Retinal pigment epithelial cell (primary cell): ENCODE data around the gene TSPAN11.

Source experiments
- DNase-seq: peaks from one replicate; pipeline ENCODE4 v3.0.0-alpha.2; 2010; ENCODE audit warnings: low read depth
- H3K4me3 ChIP-seq: 2 replicates; pipeline ENCODE4 v1.5.1; 2011; ENCODE audit warnings: mild to moderate bottlenecking, low read length, control low read depth, moderate library complexity
- CTCF ChIP-seq: conservative IDR thresholded peaks from 2 replicates; pipeline ENCODE4 v1.5.1; 2011; ENCODE audit warnings: low read depth, low read length, control low read depth, inconsistent platforms

The TSPAN11 gene

GRCh38 chr12:31005256-31005943 is 78.9 kb downstream of the TSPAN11 start:
- TF ChIP-seq CTCF = no peak
- DNase-seq = no peak

DNA sequence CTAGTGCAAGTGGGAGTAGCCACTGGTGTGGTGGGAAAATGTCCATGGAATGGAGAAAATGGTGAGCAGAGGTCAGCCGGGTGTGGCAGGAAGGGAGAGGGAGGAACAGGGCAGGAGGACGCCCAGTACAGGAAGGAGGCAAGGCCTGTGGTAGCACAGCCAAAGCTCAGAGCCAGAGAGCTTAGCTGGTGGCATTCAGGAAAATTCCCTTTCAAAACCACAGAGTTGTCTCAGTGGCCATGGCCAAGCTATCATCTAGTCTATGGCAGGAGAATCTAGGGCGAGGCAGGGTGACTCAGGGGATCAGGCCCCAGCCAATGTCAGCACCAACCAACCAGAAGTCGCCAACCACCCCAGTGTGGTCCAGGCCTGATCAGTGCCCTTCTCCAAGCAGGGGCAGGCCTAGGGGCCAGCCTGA is 79.4 kb downstream of the TSPAN11 start:
- no peak for TF ChIP-seq CTCF
- no peak overlapping the region for H3K4me3 ChIP-seq
- peak; percentile 29 for DNase-seq

More at GRCh38 chr12:31005256-31005943, 78.9 kb downstream of the TSPAN11 start:
- no peak overlapping the region for H3K4me3 ChIP-seq

DNA sequence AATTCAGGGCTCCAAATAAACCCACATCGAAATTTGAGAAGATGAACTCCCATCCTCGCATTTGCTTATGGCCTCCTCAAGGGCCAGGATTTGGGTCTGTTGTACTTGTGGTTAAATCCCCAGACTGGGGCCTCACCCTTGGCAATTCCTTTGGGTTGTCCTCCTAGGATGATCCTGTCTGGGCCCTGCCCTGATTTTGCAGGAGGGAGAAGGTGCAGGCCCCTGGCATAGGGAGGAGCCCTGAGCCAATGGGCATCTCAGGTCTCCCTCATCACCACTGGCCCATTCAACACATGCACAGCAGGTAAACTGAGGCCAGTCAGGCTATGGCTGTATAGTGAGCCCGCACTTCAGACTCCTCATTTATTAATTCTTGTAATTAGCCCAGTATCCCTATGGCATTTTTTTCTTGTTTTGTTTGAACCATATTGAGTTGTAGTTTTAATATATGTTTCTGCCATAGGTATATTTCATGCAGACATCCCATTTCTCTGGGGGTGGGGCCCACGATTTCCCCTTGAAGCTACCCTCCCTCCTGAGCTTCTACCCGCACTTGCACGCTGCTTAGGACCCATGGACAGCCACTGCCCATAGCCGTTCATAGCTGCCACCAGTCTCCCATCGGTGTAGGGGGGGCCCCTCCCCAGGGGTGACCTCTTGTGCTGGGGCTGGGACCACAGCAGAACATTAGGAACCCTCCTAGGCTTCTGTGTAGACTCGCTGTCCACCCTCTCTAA is 80.0 kb downstream of the TSPAN11 start:
- TF ChIP-seq CTCF = no peak
- H3K4me3 ChIP-seq = no peak overlapping the region
- DNase-seq = no peak

DNA sequence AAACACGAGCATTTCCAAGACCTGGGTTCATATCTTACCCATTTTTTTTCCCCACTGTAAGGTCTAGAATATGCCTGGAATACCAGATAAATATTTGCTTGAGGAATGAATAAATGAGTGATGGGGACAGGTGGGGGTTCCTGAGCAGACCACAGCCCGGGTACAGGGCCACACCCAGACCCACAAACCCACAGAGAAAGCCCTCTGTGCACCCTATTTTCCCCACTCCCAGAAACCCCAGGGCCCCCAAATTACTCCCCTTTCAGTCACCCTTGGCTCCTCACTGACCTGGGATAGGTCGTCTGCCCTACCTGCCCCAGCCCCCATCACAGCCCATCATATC is 80.6 kb downstream of the TSPAN11 start:
- no peak for DNase-seq
- TF ChIP-seq CTCF = no peak
- H3K4me3 ChIP-seq = no peak overlapping the region

GRCh38 chr12:31007636-31008175 is 81.2 kb downstream of the TSPAN11 start:
- DNase-seq = no peak
- TF ChIP-seq CTCF = no peak
- H3K4me3 ChIP-seq = no peak overlapping the region

DNA sequence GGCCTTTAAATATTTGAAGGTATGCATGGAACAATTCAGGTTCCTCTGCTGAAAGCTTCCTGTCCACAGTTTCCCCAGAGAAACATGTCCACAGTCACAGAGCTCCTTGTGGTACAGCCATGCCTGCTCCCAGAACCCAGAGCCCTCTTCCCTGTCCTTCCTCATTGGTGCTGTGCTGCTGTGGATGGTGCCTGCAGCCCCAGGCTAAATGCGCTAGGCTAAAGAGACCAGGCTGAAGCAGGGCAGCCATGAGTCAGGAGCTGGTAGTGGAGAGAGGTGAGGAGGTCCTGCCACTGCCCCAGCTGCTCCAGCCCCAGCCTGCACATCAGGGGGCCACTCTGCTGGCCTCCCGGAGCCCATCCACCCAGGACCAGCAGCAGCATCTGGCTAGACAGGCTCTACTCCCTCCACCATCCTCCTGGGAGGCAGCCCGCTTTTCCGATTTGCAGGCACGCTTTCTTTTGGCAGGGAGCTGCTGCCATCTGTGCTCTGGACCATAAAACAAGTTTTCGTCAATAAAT is 81.8 kb downstream of the TSPAN11 start:
- H3K4me3 ChIP-seq = no peak overlapping the region
- no peak for TF ChIP-seq CTCF
- no peak for DNase-seq
